22Rv1 (cell line): ENCODE results near the gene RNLS.

Experiments
- H3K27ac ChIP-seq: fragments of 450-650 bp; 2 replicates; pipeline ENCODE4 v1.5.1; 2017
- ZFX ChIP-seq: fragments of 450-650 bp; IDR thresholded peaks from 2 replicates; pipeline ENCODE4 v1.6.1; 2017; ENCODE audit warnings: antibody characterized with exemption, borderline replicate concordance
- TF ChIP-seq, protein P1 (sequence below): fragments of 450-650 bp; IDR thresholded peaks from 2 replicates; pipeline ENCODE4 v1.5.1; 2017; ENCODE audit warnings: mild to moderate bottlenecking

The RNLS gene

GRCh38 chr10:88530093-88530492, 53.0 kb downstream of the RNLS start:
- TF ChIP-seq, protein P1, sequence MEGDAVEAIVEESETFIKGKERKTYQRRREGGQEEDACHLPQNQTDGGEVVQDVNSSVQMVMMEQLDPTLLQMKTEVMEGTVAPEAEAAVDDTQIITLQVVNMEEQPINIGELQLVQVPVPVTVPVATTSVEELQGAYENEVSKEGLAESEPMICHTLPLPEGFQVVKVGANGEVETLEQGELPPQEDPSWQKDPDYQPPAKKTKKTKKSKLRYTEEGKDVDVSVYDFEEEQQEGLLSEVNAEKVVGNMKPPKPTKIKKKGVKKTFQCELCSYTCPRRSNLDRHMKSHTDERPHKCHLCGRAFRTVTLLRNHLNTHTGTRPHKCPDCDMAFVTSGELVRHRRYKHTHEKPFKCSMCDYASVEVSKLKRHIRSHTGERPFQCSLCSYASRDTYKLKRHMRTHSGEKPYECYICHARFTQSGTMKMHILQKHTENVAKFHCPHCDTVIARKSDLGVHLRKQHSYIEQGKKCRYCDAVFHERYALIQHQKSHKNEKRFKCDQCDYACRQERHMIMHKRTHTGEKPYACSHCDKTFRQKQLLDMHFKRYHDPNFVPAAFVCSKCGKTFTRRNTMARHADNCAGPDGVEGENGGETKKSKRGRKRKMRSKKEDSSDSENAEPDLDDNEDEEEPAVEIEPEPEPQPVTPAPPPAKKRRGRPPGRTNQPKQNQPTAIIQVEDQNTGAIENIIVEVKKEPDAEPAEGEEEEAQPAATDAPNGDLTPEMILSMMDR = no peak
- TF ChIP-seq ZFX = no peak
- no peak overlapping the region for H3K27ac ChIP-seq

DNA sequence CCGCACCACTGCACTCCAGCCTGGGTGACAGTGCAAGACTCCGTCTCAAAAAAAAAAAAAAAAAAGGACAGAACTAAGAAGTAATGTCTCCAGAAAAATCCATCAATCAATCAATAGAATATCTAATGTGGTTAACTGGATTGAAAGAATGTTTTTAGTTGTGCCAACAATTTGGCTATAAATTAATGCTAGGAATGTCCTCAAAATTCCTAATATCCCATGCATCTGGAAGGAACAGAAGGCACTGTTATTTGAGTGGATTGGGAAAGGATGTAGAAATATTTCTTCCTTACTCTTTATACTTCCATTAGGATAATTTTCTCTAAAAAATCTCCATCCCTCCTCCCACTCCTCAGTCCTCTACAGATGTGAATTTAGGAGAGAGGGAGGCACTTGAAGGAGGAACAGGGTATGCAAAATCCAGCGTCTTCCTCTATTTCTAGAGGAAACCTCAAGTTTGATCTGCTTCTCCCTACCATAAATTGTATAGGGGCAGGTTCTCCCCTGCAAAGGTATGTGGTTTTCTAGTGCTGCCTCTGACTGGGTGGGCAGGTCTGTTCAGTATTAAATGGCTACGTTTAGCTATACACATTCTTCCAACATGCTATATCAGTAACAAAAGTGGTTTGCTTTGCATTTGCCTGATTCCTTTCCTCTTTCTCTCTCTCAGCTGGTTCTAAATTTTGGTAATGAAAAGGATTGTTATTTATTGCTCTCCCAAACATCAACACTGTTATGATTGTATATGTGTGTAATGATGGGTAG, 54.1 kb downstream of the RNLS start:
- TF ChIP-seq ZFX = no peak
- TF ChIP-seq, protein P1 = no peak
- H3K27ac ChIP-seq = no peak overlapping the region

- H3K27ac ChIP-seq = no peak overlapping the region
- no peak for TF ChIP-seq ZFX
- TF ChIP-seq, protein P1 = no peak
Measured at GRCh38 chr10:88528201-88528600, 54.9 kb downstream of the RNLS start.

GRCh38 chr10:88527245-88527644, 55.9 kb downstream of the RNLS start:
- H3K27ac ChIP-seq = no peak overlapping the region
- TF ChIP-seq ZFX = no peak
- TF ChIP-seq, protein P1 = no peak

- TF ChIP-seq, protein P1 = no peak
- TF ChIP-seq ZFX = no peak
- no peak overlapping the region for H3K27ac ChIP-seq
Measured at GRCh38 chr10:88526501-88527105, 56.5 kb downstream of the RNLS start.

GRCh38 chr10:88525371-88526069, 57.6 kb downstream of the RNLS start:
- TF ChIP-seq ZFX = no peak
- TF ChIP-seq, protein P1 = no peak

More at GRCh38 chr10:88525371-88526069, 57.6 kb downstream of the RNLS start:
- no peak overlapping the region for H3K27ac ChIP-seq
